ENCODE measurements around the gene NDUFA8.

The NDUFA8 gene

DNA sequence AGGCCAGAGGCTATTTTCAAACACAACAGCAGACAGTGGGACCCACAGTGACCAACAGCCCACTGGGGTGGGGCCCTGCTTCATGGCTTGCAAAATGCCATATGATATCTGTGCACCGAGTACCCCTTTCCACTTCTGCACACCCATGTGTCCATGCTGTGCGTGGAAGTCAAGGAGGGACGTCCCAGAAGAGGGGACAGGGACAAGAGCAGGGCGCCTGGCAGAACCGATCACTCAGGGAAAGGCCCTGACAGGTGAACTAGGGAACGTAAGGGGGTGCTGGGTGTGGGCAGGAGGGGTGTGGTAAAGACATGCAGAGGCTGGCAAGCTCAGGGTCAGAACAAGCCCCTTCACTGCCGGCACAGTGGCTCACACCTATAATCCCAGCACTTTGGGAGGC lies 58.8 kb downstream of the NDUFA8 start:
- no peak overlapping the region for H3K27ac ChIP-seq
- TF ChIP-seq, protein P1, sequence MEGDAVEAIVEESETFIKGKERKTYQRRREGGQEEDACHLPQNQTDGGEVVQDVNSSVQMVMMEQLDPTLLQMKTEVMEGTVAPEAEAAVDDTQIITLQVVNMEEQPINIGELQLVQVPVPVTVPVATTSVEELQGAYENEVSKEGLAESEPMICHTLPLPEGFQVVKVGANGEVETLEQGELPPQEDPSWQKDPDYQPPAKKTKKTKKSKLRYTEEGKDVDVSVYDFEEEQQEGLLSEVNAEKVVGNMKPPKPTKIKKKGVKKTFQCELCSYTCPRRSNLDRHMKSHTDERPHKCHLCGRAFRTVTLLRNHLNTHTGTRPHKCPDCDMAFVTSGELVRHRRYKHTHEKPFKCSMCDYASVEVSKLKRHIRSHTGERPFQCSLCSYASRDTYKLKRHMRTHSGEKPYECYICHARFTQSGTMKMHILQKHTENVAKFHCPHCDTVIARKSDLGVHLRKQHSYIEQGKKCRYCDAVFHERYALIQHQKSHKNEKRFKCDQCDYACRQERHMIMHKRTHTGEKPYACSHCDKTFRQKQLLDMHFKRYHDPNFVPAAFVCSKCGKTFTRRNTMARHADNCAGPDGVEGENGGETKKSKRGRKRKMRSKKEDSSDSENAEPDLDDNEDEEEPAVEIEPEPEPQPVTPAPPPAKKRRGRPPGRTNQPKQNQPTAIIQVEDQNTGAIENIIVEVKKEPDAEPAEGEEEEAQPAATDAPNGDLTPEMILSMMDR (conservative IDR thresholded peaks at IDR 0.05; ENCODE audit: low read depth), result no peak
- CTCF ChIA-PET, result interaction anchor here (1.0 to 3.8 kb wide), 2 partner anchors 15 to 22 kb away, joined by 4 to 19 read pairs; no protein-coding TSS in a partner anchor
- POLR2A ChIA-PET (ENCODE audit: low non-redundant PET), result no interaction called here
- no peak for DNase-seq (ENCODE audit: low spot score)

DNA sequence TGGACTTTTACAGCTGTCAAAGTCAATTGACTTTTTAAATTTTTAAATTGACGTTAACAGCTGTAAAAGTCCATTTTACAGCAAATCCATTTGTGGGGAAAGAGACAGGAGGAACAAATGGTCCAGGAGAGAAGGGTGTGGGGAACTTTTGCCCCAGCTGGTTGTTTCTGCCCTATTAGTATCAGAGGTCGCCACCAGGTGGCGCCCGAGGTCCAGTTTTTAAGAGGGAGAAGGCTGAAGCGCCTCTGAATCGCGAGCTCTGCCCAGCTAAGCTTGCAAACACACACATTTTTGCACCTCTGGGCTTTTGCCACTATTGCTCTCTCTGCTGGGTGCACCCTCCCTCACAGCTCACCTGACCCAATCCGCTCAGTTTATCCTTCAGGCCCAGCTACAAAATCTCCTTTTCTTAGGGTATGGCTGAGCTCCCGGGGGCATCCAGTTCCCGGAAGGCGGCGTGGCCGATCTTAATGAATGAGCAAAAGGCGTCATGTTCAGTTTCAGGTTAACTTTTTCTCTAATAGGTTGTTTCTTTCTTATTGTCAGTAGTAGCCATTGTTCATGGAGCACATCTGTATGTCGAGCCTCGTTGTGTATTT lies 60.2 kb downstream of the NDUFA8 start:
- DNase-seq (ENCODE audit: low spot score), result peak; percentile 88
- ChIA-PET CTCF (interaction anchor here (0.5 to 5.3 kb wide), 37 partner anchors 8 to 724 kb away, joined by 3 to 99 read pairs (median 4); partner anchors contain the start of genes MORN5, NDUFA8 and PTGS1), POLR2A (ENCODE audit: low non-redundant PET) (interaction anchor here (0.6 kb wide), 1 partner anchor 239 kb away, joined by 3 read pairs; no protein-coding TSS in a partner anchor)
- TF ChIP-seq, protein P1 (conservative IDR thresholded peaks at IDR 0.05; ENCODE audit: low read depth), result peak; percentile 97
- no peak overlapping the region for H3K27ac ChIP-seq

DNA sequence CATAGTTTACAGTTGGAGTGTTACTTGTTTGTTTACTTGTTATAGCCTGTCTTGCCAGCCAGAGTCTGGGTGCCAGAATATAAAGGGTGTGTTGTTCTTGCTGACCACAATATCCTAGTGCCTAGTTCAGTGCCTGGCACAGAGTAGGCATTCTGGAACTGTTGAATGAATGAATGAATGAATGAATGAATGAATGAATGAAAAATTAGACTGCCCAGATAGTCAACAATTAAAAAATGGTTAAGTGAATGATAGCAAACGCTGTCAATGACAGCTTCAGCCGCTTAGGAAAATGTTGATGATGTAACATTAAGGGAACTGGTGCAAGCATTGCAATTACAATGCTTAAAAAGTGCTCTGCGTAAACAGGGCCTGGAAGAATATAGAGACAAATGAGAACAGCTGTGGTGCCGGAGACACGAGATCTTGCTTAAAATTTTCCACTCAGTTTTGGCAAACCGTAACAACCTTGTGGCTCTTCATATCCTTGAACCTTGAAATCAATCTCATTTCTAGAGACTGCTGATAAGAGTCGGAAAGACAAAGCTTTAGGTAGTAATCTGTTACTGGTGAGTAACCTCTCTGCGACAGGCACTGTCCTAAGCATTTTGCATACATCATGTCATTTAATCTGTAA lies 61.8 kb downstream of the NDUFA8 start:
- TF ChIP-seq, protein P1 (conservative IDR thresholded peaks at IDR 0.05; ENCODE audit: low read depth), result no peak
- ChIA-PET POLR2A (ENCODE audit: low non-redundant PET) (no interaction called here), CTCF (interaction anchor here (0.5 to 5.3 kb wide), 6 partner anchors 15 to 1601 kb away, joined by 3 to 99 read pairs (median 6); no protein-coding TSS in a partner anchor)
- no peak overlapping the region for H3K27ac ChIP-seq
- no peak for DNase-seq (ENCODE audit: low spot score)

DNA sequence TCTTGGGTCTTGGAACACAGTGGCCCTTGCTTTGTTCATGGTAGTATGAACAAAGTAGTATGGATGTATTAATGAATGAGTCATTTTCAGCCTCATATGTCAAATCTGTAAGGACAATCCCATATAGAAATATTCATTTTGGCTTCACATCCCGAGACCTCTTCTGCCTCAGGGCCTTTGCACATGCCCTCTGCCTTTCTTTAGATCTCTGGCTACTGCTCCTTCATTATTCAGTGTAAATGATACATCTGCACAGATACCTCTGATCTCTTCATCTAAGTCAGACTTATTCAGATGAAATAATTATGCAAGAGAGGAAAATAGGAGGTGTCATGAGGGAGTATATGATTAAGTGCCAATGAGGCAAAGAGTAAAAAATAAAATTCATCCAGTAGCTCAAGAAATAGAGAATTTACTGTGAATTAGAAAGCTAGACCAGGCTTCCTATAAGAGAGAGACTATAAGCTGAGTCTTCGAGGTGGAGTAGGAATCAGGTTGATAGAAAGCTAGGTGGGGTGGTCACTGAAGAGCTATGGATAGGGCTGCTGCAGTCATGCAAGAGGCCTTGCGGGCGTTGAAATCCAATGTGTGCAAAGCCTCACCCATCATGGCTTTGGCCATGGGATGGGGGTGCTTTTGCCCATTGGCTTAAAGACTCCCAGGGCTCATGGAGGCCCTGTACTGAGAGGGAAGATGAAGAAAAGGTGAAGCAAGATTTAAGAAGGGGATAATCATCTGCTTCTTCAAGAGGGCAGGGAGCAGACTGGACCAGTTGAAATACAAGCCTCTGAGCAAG lies 62.8 kb downstream of the NDUFA8 start:
- ChIA-PET CTCF (interaction anchor here (0.6 to 5.3 kb wide), 2 partner anchors 26 to 709 kb away, joined by 3 to 99 read pairs; no protein-coding TSS in a partner anchor), POLR2A (ENCODE audit: low non-redundant PET) (no interaction called here)
- TF ChIP-seq, protein P1 (conservative IDR thresholded peaks at IDR 0.05; ENCODE audit: low read depth), result no peak
- no peak for DNase-seq (ENCODE audit: low spot score)
- no peak overlapping the region for H3K27ac ChIP-seq

DNA sequence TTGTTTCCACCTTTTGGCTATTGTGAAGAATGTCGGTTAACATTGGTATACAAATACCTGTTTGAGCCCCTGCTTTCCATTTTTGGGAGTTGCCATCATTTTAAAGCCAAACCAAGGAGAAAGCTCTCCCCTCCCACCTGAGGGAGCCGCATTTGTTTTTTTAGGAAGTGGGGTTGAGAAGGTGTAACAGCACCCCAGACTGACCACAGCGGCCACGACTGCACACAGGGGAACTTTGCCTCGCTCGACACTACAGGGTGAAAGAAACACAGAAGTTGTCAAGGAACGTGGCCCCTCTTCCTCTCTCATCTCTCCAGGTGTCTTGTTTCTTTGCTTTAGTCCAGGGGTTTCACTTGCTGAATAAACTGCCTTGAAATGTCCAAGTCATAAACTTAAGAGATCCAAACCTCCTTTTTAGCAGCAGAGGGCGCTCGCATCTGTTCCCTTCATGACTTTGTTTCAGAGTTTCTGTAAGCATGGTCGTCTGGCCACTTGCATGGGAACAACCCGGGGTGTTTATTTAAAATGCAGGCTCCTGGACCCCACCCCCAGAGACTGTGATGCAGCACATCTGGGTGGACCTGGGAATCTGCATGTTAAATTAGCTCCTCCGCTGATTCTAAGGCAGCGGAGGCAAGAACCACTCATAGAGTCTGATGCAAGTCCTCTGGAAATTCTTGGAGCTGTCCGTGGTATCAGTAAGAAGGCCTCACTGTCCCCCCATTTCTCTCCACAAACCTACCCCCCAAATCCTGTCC lies 64.4 kb downstream of the NDUFA8 start:
- CTCF ChIA-PET, result interaction anchor here (0.6 to 5.3 kb wide), 4 partner anchors 28 to 1313 kb away, joined by 3 to 99 read pairs (median 6); no protein-coding TSS in a partner anchor
- TF ChIP-seq, protein P1 (conservative IDR thresholded peaks at IDR 0.05; ENCODE audit: low read depth), result peak; percentile 84
- POLR2A ChIA-PET (ENCODE audit: low non-redundant PET), result interaction anchor here (0.5 kb wide), 1 partner anchor 16 kb away, joined by 5 read pairs; no protein-coding TSS in a partner anchor
- peak; percentile 42 for DNase-seq (ENCODE audit: low spot score)
- H3K27ac ChIP-seq, result no peak overlapping the region

All from RWPE1 (cell line).